ENCODE measurements around the gene DVL2. TPM values are rescaled to one million over a fixed set of nuclear protein-coding genes. Genes with fewer than 3 reads are reported as not detected.

Gene DVL2
- total and polyA plus RNA-seq, 2 of the 13 experiments (the other 11 are each of a cell fraction or from before 2014, with no cell fraction given), result 5.7 to 38.2 TPM

DNA sequence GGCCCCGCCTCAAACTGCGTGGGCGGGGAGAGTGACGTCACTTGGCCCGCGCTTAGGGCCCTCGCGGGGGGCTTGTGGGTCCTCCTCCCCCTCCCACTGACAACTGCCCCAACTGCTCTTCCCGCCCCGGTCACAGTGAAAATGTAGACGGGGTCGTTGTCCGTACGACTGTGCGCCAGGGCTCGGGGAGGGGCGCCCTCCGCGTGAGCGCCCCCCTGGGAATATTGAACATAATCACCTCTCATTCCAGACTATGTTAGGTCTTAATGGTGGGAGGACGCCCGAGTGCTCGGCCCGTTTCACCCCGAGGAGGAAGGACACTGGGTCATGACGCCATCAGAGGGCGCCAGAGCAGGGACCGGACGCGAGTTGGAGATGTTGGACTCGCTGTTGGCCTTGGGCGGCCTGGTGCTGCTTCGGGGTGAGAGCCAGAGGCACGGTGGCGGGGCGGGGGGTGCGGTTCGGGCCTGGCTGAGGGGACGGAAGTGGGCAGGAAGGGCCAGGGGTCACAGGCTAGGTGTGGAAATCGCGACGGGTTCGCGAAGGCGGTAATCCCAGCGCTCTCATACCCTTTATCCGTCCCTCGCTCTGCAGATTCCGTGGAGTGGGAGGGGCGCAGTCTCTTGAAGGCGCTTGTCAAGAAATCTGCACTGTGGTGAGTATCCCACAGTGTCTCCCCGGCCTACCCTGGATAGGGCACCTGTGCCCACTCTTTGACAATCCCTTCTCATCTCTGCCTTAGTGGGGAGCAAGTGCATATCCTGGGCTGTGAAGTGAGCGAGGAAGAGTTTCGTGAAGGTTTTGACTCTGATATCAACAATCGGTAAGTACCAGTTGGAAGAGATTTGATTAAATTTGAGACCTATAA is 18.1 kb upstream of the DVL2 start, which contains the start of gene ELP5 (continued):
- peak; percentile 96 for TF ChIP-seq SAP130 (CRISPR knock-in tag; IDR thresholded peaks at IDR 0.05; ENCODE audit: low read depth)
- TF ChIP-seq NFATC3 (CRISPR knock-in tag; IDR thresholded peaks at IDR 0.05), result no peak
- TF ChIP-seq NAIF1 (CRISPR knock-in tag; IDR thresholded peaks at IDR 0.05; ENCODE audit: borderline replicate concordance), result peak; percentile 96
- TF ChIP-seq ZSCAN21 (CRISPR knock-in tag; IDR thresholded peaks at IDR 0.05; ENCODE audit: borderline replicate concordance), result peak; percentile 81; the same call in 1 of the 2 replicates
- TF ChIP-seq, protein P1, sequence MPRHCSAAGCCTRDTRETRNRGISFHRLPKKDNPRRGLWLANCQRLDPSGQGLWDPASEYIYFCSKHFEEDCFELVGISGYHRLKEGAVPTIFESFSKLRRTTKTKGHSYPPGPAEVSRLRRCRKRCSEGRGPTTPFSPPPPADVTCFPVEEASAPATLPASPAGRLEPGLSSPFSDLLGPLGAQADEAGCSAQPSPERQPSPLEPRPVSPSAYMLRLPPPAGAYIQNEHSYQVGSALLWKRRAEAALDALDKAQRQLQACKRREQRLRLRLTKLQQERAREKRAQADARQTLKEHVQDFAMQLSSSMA (CRISPR knock-in tag; IDR thresholded peaks at IDR 0.05), result no peak
- peak; percentile 58; the same call in 1 of the 2 replicates for TF ChIP-seq NFRKB (IDR thresholded peaks at IDR 0.05)
- no peak for TF ChIP-seq U2AF2 (IDR thresholded peaks at IDR 0.05; ENCODE audit: low read depth, low read length)
- TF ChIP-seq, protein P2, sequence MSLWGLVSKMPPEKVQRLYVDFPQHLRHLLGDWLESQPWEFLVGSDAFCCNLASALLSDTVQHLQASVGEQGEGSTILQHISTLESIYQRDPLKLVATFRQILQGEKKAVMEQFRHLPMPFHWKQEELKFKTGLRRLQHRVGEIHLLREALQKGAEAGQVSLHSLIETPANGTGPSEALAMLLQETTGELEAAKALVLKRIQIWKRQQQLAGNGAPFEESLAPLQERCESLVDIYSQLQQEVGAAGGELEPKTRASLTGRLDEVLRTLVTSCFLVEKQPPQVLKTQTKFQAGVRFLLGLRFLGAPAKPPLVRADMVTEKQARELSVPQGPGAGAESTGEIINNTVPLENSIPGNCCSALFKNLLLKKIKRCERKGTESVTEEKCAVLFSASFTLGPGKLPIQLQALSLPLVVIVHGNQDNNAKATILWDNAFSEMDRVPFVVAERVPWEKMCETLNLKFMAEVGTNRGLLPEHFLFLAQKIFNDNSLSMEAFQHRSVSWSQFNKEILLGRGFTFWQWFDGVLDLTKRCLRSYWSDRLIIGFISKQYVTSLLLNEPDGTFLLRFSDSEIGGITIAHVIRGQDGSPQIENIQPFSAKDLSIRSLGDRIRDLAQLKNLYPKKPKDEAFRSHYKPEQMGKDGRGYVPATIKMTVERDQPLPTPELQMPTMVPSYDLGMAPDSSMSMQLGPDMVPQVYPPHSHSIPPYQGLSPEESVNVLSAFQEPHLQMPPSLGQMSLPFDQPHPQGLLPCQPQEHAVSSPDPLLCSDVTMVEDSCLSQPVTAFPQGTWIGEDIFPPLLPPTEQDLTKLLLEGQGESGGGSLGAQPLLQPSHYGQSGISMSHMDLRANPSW (CRISPR knock-in tag; IDR thresholded peaks at IDR 0.05; ENCODE audit: borderline replicate concordance), result no peak; the same call in 1 of the 2 replicates
- TF ChIP-seq SRSF4 (IDR thresholded peaks at IDR 0.05; ENCODE audit: low read depth, low read length, poor library complexity, severe bottlenecking), result no peak
- no peak for TF ChIP-seq CEBPB (IDR thresholded peaks at IDR 0.05; ENCODE audit: borderline replicate concordance, low read depth, low read length)
- no peak for TF ChIP-seq MTF2 (CRISPR knock-in tag; IDR thresholded peaks at IDR 0.05; ENCODE audit: borderline replicate concordance)
- no peak for TF ChIP-seq ZNF337 (CRISPR knock-in tag; IDR thresholded peaks at IDR 0.05; ENCODE audit: borderline replicate concordance, low read depth)
- TF ChIP-seq TBP (CRISPR knock-in tag; IDR thresholded peaks at IDR 0.05), result no peak
- TF ChIP-seq POLR2G (IDR thresholded peaks at IDR 0.05; ENCODE audit: low read depth, low read length), result peak; percentile 88
- TF ChIP-seq ZNF382 (CRISPR knock-in tag; IDR thresholded peaks at IDR 0.05; ENCODE audit: borderline replicate concordance), result no peak
- 0 out of 2 replicates have a peak, but pooled peaks have one; percentile 53 for TF ChIP-seq ARHGAP35 (CRISPR knock-in tag; IDR thresholded peaks at IDR 0.05; ENCODE audit: borderline replicate concordance)
- TF ChIP-seq, protein P3, sequence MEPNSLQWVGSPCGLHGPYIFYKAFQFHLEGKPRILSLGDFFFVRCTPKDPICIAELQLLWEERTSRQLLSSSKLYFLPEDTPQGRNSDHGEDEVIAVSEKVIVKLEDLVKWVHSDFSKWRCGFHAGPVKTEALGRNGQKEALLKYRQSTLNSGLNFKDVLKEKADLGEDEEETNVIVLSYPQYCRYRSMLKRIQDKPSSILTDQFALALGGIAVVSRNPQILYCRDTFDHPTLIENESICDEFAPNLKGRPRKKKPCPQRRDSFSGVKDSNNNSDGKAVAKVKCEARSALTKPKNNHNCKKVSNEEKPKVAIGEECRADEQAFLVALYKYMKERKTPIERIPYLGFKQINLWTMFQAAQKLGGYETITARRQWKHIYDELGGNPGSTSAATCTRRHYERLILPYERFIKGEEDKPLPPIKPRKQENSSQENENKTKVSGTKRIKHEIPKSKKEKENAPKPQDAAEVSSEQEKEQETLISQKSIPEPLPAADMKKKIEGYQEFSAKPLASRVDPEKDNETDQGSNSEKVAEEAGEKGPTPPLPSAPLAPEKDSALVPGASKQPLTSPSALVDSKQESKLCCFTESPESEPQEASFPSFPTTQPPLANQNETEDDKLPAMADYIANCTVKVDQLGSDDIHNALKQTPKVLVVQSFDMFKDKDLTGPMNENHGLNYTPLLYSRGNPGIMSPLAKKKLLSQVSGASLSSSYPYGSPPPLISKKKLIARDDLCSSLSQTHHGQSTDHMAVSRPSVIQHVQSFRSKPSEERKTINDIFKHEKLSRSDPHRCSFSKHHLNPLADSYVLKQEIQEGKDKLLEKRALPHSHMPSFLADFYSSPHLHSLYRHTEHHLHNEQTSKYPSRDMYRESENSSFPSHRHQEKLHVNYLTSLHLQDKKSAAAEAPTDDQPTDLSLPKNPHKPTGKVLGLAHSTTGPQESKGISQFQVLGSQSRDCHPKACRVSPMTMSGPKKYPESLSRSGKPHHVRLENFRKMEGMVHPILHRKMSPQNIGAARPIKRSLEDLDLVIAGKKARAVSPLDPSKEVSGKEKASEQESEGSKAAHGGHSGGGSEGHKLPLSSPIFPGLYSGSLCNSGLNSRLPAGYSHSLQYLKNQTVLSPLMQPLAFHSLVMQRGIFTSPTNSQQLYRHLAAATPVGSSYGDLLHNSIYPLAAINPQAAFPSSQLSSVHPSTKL (CRISPR knock-in tag; IDR thresholded peaks at IDR 0.05), result peak; percentile 54; the same call in 1 of the 2 replicates
- no peak for TF ChIP-seq NFIC (IDR thresholded peaks at IDR 0.05; ENCODE audit: low read length)
- TF ChIP-seq, protein P4, sequence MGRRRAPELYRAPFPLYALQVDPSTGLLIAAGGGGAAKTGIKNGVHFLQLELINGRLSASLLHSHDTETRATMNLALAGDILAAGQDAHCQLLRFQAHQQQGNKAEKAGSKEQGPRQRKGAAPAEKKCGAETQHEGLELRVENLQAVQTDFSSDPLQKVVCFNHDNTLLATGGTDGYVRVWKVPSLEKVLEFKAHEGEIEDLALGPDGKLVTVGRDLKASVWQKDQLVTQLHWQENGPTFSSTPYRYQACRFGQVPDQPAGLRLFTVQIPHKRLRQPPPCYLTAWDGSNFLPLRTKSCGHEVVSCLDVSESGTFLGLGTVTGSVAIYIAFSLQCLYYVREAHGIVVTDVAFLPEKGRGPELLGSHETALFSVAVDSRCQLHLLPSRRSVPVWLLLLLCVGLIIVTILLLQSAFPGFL (CRISPR knock-in tag; IDR thresholded peaks at IDR 0.05), result no peak
- TF ChIP-seq POLR2A (IDR thresholded peaks at IDR 0.05; ENCODE audit: insufficient read depth in 1 of 2, low read depth in 2 of 2, low read length in 2 of 2), result peak; percentile 44 to 86
- TF ChIP-seq PHF21A (CRISPR knock-in tag; IDR thresholded peaks at IDR 0.05), result peak; percentile 79; the same call in 1 of the 2 replicates

Data from HepG2 (cell line).